DOHH2 (cell line): ENCODE results near the gene GRM3.

Source experiments
- CTCF ChIP-seq: fragments of 200-600 bp; sonication (generic); IDR thresholded peaks from one replicate; pipeline ENCODE4 v1.5.1; 2014; ENCODE audit warnings: antibody characterized with exemption, mild to moderate bottlenecking, low read depth, low read length; ENCODE audit not compliant: poor library complexity, severe bottlenecking
- EZH2phosphoT487 ChIP-seq: fragments of 200-600 bp; sonication (generic); IDR thresholded peaks from 2 replicates; pipeline ENCODE4 v1.6.1; 2017; ENCODE audit warnings: borderline replicate concordance, mild to moderate bottlenecking, antibody characterized with exemption, low read length, moderate library complexity, mixed read lengths

- TF ChIP-seq CTCF (no peak), EZH2phosphoT487 (no peak)
Observed at GRCh38 chr7:86720306-86720705, 76.6 kb downstream of the GRM3 start.
